Stimulated activated CD8-positive, alpha-beta memory T cell treated with anti-CD3 and anti-CD28 coated beads, Interleukin-7, amount 100 ng/mL, for 4 hours (primary cell): ENCODE data around the gene TAX1BP3.
A peak's percentile ranks its signal among the peaks of the same experiment; 100 is the strongest.
"Not testable (repeated sequence)": the region's sequence is repeated elsewhere in the genome, so short reads cannot be mapped to it uniquely, and the experiment has no call there.

ENCODE experiments used
- DNase-seq, 2 donors: peaks; one replicate each; pipeline ENCODE4 v3.0.0-alpha.2; 2020; ENCODE audit warnings: low read depth in 2 of 2

Gene TAX1BP3

GRCh38 chr17:3668279-3669084 is at the start of gene TAX1BP3, which contains the start of gene EMC6:
TAX1BP3 (minus strand) TSS chr17:3668578; CDS start chr17:3668526, 52 bp downstream.
EMC6 (plus strand) TSS chr17:3668812; CDS start chr17:3669147, 335 bp downstream.
- peak; percentile 96 for DNase-seq

GRCh38 chr17:3715296-3715695 is 46.9 kb upstream of the TAX1BP3 start:
- no peak for DNase-seq

GRCh38 chr17:3712811-3713463 is 44.6 kb upstream of the TAX1BP3 start:
- no peak for DNase-seq

- DNase-seq = peak; percentile 45 to 72
Observed at GRCh38 chr17:3710951-3711383, 42.6 kb upstream of the TAX1BP3 start.

GRCh38 chr17:3708366-3708765 is 40.0 kb upstream of the TAX1BP3 start:
- DNase-seq = no peak

- not testable (repeated sequence) for DNase-seq
Observed at GRCh38 chr17:3705718-3705984, 37.3 kb upstream of the TAX1BP3 start.

- DNase-seq = no peak
Observed at GRCh38 chr17:3704931-3705717, 36.7 kb upstream of the TAX1BP3 start.

- DNase-seq = not testable (repeated sequence)
Observed at GRCh38 chr17:3702041-3702539, 33.7 kb upstream of the TAX1BP3 start.

GRCh38 chr17:3699951-3700350 is 31.6 kb upstream of the TAX1BP3 start:
- DNase-seq = no peak

- no peak for DNase-seq
Observed at GRCh38 chr17:3698139-3698538, 29.8 kb upstream of the TAX1BP3 start.

GRCh38 chr17:3697103-3697476 is 28.7 kb upstream of the TAX1BP3 start:
- no peak for DNase-seq

GRCh38 chr17:3695723-3696411 is 27.5 kb upstream of the TAX1BP3 start, which contains the start of gene P2RX5:
P2RX5 (minus strand) TSS chr17:3696155; CDS start chr17:3696005, 150 bp downstream.
- peak in 1 of 2 donors; percentile 46 for DNase-seq

GRCh38 chr17:3695129-3695722 is 26.8 kb upstream of the TAX1BP3 start:
- DNase-seq = no peak

GRCh38 chr17:3693829-3694231 is 25.5 kb upstream of the TAX1BP3 start:
- DNase-seq = peak in 1 of 2 donors; percentile 32

GRCh38 chr17:3693141-3693540 is 24.8 kb upstream of the TAX1BP3 start:
- DNase-seq = no peak

- no peak for DNase-seq
Observed at GRCh38 chr17:3692346-3692745, 24.0 kb upstream of the TAX1BP3 start.

GRCh38 chr17:3691617-3692067 is 23.3 kb upstream of the TAX1BP3 start:
- DNase-seq = no peak

- no peak for DNase-seq
Observed at GRCh38 chr17:3690094-3690715, 21.8 kb upstream of the TAX1BP3 start.

- no peak for DNase-seq
Observed at GRCh38 chr17:3689262-3690093, 21.1 kb upstream of the TAX1BP3 start.

- DNase-seq = no peak
Observed at GRCh38 chr17:3688852-3689261, 20.5 kb upstream of the TAX1BP3 start.
